NCI-H510A (cell line): ENCODE results near the gene IFITM10.
"Not testable (repeated sequence)": the region's sequence is repeated elsewhere in the genome, so short reads cannot be mapped to it uniquely, and the experiment has no call there.

Experiments
- DNase-seq: peaks from one replicate; lab custom pipeline; 2025; lab: John Stamatoyannopoulos, UW

IFITM10 gene

DNA sequence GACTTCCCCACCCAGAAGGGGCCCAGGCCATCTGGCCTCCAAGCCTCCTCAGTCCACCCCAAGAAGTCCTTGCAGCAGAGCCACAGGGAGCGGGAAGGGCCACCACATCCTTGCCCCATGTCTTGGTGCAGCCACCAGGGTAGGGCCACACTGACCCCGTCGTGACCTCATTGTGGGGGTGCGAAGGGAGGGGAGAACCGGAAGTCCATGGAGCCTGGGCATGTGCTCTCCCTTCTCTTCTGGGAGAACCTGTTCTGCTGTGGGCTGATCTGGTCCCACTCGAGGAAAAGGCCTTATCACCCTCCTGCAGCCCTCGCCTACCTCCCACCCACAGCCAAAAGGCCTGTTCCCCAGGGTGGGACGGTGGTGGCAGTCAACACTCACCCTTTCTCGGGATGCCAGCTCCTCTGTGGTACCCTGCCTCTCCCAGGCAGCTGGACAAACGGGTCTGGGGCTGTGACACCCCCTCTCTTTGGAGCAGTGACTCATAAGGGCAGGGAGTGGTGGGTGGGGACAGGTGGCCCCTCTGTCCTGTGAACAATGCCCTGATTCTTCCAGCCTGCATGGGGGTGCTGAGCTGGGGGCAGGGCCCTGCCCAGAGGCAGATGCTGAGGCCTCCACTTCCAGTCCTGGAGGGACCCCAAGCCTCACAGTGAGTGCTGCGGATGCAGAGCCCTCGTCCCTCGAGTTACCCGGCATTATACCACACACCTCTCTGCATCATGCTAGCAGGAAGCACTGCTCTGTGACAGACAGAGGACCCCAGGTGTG, 27.9 kb upstream of the IFITM10 start:
- no peak for DNase-seq

DNA sequence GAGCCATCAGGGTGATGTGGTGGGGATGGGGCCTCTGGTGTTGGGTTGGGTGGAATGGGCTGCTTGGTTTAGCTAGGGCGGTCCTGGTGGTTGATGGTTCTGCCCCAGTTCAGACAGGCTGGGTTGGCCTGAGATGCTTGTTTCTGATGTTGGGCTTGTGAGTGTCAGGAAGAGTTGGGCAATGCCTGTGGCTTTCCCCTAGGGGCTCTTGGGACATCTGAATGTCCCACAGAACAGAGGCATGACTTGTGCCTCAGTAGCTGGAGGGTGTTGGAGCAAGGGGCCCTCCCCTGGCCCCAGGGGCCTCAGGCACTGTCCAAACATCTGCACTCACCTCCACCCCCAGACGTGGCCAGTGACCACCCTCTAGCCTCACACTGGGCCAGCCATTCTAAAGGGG, 27.3 kb upstream of the IFITM10 start:
- no peak for DNase-seq

DNA sequence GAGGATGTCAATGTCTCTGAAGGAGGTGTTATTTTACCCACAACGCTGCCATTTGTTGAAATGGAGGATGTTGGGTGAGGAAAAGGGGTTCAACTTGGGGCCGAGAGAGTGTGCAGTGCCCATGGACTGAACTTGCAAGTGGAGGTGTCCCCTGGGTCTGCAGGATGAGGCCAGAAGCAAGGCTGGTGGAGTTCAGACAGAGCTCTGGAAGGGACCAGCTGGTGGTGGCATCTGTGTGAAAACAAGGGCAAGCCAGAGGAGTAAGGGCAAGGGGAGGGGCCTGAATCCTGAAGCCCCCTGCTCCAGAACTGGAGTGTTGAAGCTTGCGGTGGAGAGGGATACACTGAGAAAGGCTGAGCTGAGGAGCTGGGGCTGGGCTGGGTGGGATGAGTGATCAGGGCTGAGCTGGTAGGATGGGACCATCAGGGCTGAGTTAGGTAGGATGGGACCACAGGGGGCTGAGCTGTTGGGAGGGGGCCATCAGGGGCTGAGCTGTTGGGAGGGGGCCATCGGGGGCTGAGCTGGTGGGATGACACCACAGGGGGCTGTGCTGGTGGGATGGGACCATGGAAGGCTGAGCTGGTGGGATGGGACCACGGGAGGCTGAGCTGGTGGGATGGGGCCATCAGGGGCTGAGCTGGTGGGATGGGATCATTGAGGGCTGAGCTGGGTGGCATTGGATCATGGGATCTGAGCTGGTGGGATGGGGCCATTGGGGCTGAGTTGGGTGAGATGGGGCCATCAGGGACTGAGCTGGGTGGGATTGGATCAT, 26.7 kb upstream of the IFITM10 start:
- no peak for DNase-seq

DNA sequence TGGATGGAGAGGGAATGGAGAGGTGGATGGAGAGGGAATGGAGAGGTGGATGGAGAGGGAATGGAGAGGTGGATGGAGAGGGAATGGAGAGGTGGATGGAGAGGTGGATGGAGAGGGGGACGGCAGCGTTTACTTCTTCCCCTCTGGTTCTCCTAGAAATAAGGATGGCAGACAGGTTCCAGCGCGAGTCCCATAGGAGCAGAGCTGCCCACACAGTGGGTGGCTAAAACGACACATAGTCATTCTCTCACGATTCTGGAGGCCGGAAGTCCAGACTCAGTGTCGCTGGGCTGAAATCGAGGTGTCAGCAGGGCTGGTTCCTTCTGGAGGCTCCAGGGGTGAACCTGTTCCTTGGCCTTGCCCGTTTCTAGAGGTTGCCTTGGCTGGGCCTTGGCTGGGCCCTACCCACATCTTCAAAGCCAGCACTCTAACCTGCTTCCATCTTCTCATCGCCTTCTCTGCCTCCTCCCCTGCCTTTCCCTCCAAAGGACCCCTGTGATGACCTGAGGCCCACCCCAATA, 26.0 kb upstream of the IFITM10 start:
- DNase-seq, result no peak

DNA sequence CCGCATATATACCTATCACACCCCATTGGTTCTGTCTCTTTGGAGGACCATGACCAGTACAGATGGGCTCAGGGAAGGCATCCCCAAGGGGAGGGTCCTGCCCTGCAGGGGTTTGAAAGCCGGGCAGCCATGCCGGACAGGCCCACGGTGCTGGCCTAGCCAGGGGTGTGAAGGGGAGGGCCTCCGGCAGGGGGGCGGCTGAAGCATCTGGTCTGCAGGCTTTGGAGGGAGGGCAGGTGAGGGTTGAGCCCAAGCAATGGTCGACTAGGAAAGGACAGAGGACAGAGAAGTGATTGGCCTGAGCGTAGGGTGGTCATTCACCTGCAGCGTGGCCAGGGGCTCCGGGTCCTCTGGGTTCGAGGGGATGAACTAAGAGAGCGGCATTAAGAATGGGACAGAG, 24.5 kb upstream of the IFITM10 start:
- DNase-seq, result no peak

DNA sequence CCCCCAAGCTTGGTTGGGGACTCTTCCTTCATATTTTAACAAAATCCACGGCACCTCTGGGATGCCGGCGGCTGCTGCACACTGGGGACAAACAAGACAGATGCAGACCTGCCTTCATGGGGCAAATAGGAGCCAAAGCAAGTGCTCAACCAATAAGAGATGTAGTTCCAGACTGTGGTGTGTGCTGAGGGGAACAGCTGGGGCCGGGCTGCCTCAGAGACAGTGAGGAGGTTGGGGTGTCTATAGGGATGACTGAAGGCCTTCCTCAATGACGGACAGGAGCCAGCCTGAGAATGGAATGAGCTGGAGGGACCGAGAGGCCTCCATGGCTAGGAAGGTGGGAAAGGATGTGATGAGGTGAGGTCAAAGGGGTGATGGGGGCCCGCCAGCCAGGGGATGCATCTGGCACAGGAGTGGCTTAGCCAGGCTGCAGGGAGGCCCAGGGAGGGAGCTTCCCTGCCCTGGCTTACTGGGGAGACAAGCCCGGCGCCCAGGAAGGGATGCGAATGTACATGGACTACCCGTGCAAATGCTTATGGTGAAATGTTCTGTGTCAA, 23.7 kb upstream of the IFITM10 start:
- DNase-seq, result no peak

DNA sequence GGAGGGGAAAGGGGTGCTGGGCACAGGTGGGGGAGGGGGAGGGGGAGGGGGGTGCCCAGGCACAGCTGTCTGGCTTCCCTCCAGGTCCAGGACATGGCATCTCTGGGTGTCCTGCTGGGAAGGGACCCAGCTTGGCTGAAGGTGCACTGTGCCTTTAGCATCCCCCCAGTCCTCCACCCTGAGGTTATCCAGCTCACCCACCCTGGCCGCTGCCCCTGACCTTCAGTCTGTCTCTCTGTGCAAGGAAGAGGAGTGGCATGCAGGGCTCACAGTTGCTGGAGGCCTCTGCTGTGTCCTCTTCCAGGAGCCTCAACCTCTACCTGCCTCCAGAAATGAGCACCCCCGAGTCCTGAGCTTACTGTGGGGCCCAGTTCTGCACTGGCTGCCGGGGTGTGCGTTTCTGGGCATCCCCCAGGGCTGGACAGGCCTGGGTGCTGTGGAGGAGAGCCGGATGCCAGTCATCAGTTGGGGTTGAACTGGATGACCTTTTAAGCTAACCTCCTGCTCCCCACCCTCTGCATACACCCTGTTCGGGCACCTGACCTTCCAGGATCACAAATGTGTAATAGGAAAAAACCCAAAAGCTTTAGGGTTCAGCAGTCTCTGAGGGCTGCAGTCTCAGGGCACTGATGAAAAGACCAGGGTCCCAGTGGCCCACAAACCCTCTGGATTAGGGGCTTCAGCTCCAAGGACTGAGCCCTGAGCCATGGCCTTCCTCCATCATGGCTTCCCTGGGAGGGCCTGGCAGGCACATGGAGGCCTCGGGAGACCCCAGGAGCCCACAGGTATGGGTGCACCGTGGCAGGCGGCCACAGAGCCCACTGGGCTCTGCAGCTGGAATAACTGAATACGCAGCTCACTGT, 23.0 kb upstream of the IFITM10 start:
- DNase-seq, result no peak

DNA sequence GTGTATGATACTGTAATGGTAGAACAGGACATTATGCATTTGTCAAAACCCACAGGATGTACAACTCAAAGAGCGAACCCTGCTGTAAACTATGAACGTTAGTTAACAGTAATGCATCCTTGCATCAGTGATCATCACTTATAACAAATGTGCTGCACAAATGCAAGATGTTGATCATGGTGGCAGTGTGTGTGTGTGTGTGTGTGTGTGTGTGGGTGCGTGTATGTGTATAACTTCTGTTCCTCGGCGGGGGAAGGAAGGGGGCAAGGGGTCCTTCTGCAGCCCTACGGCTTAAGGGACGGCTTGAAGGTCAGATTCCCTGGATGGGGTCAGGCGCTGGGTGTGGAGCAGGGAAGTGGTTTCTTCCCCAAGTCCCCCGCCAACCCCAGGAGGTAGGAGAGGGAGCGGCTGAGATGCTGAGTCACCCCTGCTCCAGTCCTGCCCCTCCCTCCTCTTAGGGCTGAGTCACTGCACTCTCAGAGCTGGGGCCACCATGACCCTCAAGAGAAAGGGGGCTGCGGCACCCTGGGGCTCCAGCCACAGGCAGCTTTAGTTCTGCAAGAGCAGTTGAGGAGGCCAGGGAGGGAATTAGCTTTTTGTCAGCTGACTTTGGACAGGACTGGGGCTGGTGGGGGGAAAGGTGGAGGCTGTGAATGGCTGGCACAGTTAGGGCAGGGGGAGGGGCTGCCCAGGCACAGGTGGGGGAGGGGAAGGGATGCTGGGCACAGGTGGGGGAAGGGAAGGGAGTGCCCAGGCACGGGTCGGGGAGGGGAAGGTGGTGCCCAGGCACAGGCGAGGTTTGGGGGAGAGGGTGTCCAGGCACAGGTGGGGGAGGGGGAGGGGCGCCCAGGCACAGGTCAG, 22.1 kb upstream of the IFITM10 start:
- no peak for DNase-seq

DNA sequence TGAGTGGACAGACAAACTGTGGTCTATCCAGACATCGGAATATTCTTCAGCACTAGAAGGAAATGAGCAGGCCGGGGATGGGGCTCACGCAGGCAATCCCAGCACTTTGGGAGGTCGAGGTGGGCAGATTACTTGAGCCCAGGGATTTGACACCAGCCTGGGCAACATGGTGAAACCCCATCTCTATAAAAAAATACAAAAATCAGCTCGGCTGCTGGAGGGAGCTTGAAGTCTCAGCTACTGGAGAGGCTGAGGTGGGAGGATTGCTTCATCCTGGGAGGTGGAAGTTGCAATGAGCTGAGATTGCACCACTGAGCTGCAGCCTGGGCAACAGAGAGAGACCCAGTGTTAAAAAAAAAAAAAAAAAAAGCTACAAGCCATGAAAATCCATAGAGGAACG, 21.3 kb upstream of the IFITM10 start:
- DNase-seq, result no peak

DNA sequence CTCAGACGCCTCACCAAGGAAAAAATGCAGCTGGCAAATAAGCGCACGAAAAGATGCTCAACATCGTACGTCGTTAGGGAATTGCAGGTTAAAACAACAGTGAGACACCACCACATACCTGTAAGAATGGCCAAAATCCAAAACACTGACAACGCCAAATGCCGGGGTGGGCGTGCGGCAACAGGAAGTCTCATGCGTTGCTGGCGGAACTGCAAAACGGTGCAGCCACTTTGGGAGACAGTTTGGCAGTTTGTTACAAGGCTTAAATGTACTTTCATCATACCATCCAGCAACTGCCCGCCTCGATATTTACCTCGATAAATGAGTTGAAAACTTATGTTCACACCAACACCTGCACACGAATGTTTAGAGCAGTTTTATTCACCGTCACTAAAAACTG, 20.9 kb upstream of the IFITM10 start:
- no peak for DNase-seq

DNA sequence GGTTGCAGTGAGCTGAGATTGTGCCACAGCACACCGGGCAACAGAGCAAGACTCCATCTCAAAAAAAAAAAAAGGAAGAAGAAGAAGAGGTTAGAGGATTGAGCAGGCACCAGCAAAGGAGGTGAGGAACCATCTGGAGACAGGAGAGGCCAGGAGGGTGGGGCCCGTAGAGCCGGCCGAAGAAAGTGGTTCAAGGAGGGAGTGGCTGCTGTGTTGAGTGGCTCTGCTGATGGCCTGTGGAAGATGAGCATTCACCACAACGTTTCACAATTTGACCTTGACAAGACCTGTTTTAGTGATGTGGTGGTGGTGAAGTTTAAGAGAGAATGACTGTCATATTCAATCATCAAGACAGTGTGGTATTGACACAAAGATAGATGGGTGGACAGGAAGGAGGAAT, 20.1 kb upstream of the IFITM10 start:
- DNase-seq, result no peak

DNA sequence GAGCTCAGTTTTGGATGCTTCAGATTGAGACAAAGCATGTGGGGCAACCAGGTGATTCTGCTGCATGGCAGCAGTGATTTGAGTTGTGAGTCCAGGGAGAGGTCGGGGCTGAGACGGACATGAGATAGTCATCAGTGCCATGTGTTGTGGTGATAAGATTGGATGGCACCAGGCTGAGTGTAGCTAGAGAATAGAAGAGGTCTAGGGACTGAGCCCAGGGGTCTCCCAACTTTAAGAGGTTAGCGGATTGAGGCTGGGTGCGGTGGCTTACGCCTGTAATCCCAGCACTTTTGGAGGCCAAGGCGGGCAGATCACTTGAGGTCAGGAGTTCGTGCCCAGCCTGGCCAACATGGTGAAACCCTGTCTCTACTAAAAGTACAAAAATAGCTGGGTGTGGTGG, 19.7 kb upstream of the IFITM10 start:
- DNase-seq, result no peak

DNA sequence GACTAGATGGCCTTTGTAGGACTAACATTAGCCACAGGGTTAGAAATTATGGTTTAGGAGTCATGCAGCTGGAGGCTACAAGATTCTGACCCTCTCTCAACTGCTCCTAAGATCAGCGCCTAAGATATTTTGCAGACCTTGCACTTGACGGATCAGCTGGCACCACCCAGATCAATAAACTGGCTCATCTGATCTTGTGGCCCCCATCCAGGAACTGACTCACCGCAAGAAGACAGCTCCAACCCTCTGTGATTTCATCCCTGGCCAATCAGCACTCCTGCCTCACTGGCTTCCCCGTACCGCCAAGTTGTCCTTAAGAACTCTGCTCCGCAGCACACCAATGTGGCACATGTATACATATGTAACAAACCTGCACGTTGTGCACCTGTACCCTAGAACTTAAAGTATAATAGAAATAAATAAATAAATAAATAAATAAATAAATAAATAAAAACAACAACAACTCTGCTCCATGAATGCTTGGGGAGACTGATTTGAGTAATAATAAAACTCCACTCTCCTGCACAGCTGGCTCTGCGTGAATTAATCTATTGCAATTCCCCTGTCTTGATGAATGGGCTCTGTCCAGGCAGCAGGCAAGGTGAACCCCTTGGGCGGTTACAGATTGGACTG, 19.0 kb upstream of the IFITM10 start:
- DNase-seq, result not testable (repeated sequence)

DNA sequence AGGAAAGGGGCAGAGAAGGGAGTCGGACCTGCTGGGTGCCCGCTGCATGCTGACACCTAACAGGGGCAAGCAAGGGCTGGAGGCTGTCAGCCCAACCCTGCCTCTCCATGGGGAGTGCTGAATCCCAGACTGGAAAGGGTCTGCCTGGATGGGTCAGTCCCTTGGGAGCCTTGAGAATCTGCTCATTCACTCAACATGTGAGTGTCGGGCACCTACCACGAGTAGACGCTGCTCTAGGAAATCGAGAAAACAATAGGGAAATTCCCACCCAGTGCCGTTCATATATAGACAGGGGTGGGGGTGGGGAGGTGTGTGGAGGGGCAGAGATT, 17.7 kb upstream of the IFITM10 start:
- DNase-seq, result no peak

DNA sequence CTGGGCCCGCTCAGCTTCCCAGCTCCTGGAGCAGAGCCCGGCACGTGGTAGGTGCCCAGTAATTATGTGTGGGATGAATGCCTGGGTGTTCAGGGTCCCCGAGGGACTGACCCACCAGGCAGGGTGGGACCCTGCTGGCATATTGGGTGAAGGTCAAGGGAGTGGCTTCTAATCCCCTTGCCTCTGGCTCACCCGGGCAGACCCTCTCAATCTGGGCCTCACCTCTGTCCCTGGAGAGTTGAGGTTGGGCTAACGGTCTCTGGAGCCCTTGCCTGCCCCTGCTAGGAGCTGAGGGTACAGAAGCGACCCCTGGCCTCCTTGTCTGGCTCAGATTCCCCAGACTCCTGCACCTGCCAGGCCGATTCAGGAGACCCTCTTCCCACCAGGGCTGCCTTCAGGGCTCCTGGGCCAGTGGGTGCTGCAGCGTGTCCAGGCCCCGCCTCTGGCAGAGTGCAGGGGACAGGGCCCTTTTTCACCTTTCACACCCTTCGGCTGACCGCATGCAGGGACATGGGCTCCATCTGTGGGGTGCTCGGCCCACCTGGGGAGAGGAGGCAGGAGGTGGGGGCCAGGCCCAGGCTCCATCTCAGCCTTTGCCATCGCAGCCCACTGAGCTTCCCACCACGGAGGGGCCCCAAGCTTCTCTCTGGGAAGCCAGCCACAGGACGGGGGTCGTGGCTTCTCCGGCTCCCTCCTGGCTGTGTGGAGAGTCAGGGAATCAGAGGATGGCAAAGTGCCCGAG, 17.2 kb upstream of the IFITM10 start:
- no peak for DNase-seq

DNA sequence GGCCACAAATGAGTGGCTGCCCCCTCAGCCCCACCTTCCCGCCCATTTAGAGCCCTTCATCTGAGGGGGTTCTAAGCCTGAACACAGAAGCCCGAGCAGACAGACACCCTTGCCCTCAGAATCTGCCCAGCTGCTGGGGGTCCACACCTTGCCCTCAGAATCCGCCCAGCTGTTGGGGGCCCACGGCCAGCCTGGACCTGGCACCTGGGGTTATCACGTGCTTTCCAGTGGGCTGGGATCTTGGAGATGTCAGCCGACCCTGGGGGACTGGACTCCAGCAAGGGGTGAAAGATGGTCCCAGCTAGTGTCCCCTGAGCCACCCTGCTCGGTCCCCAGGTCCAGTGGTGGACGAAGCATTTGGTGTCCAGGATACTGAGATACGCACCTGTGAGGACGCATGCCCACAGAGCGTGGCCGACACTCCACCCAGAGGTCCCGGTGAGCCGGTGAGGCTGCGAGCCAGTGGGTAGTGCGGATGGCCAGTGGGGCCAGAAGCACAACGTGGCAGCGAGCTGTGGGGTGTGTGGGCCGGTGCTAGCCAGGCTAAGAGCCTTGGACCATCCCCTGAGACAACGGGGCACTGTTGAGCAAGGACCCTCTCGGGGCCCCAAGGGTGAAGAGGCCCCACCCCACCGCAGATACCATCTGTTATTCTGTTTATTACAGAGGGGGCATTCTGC, 16.5 kb upstream of the IFITM10 start:
- DNase-seq, result no peak

DNA sequence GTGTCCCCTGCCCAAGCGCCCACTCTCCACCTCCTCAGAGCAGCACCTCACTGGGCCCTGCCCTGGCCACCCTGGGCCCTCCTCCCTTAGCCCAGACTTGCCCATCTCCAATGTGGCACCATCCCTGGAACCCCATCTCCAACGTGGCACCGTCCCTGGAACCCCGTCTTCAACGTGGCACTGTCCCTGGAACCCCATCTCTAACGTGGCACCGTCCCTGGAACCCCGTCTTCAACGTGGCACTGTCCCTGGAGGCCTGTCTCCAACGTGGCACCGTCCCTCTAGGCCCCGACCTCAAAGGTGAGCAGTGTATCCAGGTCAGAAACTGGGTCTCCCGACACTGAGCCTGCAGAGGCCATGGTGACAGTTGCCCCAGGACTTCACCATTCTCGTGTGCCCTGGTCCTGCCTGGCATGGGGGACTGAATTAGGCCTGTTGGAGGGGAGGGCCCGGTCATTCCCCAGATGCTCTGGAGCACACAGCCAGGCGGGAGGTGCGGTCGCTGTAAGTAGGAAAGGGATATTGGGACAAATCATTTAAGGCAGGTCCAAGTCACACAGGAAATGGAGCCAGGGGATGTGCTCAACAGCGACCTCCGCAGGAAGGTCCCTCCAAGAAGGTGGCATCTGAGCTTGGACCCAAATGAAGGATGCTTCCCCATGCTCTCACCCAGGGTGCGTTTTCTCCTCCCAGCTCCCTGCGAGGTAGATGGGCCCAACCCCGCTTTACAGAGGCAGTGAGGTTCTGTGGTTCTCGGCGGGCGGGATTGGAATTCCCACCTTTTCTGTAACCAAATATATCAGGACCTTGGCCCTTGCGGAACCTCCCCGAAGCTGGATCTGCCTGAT, 15.7 kb upstream of the IFITM10 start:
- DNase-seq, result no peak
